Ascending aorta (tissue), 2 donors: ENCODE results near the gene CLEC12A. TPM values are rescaled to one million over a fixed set of nuclear protein-coding genes. Genes with fewer than 3 reads are reported as not detected.

Source experiments
- DNase-seq, 2 donors: peaks; one replicate each; pipeline ENCODE4 v3.0.0-alpha.2; 2019; ENCODE audit warnings: low spot score in 2 of 2
- H3K27ac ChIP-seq, 2 donors: fragments of 200-600 bp; sonication (generic); one replicate each; pipeline ENCODE4 v1.5.1; 2016 to 2017; ENCODE audit warnings: mild to moderate bottlenecking in 1 of 2
- H3K27me3 ChIP-seq: fragments of 200-600 bp; sonication (generic); one replicate; pipeline ENCODE4 v1.5.1; 2017
- H3K36me3 ChIP-seq, 2 donors: fragments of 200-600 bp; sonication (generic); one replicate each; pipeline ENCODE4 v1.5.1; 2016
- H3K4me1 ChIP-seq, 2 donors: fragments of 200-600 bp; sonication (generic); one replicate each; pipeline ENCODE4 v1.5.1; 2016 to 2017; ENCODE audit warnings: mild to moderate bottlenecking in 1 of 2
- H3K4me3 ChIP-seq, 2 donors: fragments of 200-600 bp; sonication (generic); one replicate each; pipeline ENCODE4 v1.5.1; 2016 to 2017; ENCODE audit warnings: mild to moderate bottlenecking in 1 of 2
- H3K9me3 ChIP-seq, 2 donors: fragments of 200-600 bp; sonication (generic); one replicate each; pipeline ENCODE4 v1.5.1; 2016
- intact Hi-C: fragments of 100-400 bp; cut with DNase I; formaldehyde crosslinking; loops from one replicate; pipeline ENCODE4 v1.15.1; 2023
- total RNA-seq: library from RNA; depleted of rRNA; stranded (reverse); fragments of >200 nt; gene quantifications from one replicate; pipeline ENCODE4 v1.1.0, GENCODE V29; 2016
- TF ChIP-seq, protein P1 (sequence below), 3 experiments: fragments of 200-600 bp in 2 of 3; fragments of 450-650 bp in 1 of 3; sonication (generic) in 2 of 3; IDR thresholded peaks; one replicate each; pipeline ENCODE4 v1.5.1; 2016 to 2019; ENCODE audit warnings: antibody characterized with exemption in 3 of 3, mild to moderate bottlenecking in 1 of 3, moderate library complexity in 1 of 3

CLEC12A gene
- total RNA-seq, 1 donor from 2014 or later: not detected

DNA sequence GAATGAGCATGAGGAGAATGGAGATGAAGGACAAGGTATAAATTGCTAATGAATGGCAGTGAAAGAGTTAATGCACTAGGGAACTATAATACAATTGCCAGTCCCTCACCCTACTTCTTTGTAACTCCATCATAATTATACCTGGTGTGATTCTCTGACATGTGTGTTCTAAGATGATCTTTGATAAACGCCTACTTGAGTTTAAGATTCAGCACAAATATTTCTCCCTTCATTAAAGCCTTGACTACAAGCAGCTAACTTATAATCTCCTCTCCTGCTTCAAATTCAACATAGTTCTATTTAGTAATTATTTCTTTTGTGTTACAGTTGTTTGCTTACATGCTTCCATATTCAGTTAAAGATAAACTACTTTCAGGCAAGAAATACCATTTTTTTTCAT, 29.4 kb upstream of the CLEC12A start:
- Histone ChIP-seq H3K36me3 (no peaks in the 10 kb centered on the region), H3K4me3 (no peak overlapping the region), H3K9me3 (no peaks in the 10 kb centered on the region), H3K27ac (no peak overlapping the region), H3K4me1 (no peaks in the 10 kb centered on the region), H3K27me3 (no peaks in the 10 kb centered on the region)
- DNase-seq: no peak
- intact Hi-C loops: no loop called here
- TF ChIP-seq, protein P1, sequence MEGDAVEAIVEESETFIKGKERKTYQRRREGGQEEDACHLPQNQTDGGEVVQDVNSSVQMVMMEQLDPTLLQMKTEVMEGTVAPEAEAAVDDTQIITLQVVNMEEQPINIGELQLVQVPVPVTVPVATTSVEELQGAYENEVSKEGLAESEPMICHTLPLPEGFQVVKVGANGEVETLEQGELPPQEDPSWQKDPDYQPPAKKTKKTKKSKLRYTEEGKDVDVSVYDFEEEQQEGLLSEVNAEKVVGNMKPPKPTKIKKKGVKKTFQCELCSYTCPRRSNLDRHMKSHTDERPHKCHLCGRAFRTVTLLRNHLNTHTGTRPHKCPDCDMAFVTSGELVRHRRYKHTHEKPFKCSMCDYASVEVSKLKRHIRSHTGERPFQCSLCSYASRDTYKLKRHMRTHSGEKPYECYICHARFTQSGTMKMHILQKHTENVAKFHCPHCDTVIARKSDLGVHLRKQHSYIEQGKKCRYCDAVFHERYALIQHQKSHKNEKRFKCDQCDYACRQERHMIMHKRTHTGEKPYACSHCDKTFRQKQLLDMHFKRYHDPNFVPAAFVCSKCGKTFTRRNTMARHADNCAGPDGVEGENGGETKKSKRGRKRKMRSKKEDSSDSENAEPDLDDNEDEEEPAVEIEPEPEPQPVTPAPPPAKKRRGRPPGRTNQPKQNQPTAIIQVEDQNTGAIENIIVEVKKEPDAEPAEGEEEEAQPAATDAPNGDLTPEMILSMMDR (IDR thresholded peaks at IDR 0.05): no peak

DNA sequence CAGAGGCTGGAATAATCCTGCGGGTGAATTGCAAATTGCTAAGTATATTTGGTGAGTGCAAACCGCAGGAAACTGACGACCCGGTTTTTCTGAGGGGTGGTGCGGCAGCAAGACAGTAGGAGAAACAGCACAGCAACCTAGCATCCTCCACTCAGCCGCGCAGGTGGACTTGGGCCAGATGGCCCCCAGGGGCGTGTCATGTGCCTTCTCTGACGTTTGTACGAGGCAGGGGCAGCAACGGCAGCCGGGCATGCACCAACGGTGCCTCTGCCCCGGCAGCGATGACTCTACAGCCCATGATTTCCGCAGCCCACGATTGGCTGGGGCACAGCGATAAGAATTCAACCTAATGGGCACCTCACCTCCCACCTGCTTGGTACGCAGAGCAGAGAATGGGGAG, 28.0 kb upstream of the CLEC12A start:
- TF ChIP-seq, protein P1 (IDR thresholded peaks at IDR 0.05): no peak
- Histone ChIP-seq H3K9me3 (no peaks in the 10 kb centered on the region), H3K27me3 (no peaks in the 10 kb centered on the region), H3K36me3 (no peaks in the 10 kb centered on the region), H3K27ac (no peak overlapping the region), H3K4me3 (no peak overlapping the region), H3K4me1 (no peaks in the 10 kb centered on the region)
- intact Hi-C loops: no loop called here
- no peak for DNase-seq

DNA sequence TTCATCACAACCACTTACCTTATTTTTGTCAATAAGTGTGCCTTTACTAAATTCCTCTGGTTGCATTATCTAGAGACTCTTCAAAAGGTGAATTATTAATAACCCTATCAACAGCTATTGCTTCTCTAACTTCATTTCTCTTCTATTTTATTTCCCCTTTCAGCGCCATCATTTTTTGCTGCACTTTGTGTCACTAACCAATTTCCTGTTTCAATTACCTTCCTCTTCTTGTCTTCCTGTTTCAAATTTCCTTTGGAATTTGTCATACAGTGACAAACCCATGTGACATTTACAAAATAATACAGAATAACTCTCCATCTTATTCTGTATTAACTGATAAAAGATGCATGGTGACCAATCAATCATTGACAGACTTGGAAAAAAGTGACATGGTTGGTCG, 26.8 kb upstream of the CLEC12A start:
- Histone ChIP-seq H3K36me3 (no peaks in the 10 kb centered on the region), H3K27me3 (no peaks in the 10 kb centered on the region), H3K4me1 (no peaks in the 10 kb centered on the region), H3K4me3 (no peak overlapping the region), H3K27ac (no peak overlapping the region), H3K9me3 (no peaks in the 10 kb centered on the region)
- no peak for DNase-seq
- intact Hi-C loops: no loop called here
- TF ChIP-seq, protein P1 (IDR thresholded peaks at IDR 0.05): no peak

DNA sequence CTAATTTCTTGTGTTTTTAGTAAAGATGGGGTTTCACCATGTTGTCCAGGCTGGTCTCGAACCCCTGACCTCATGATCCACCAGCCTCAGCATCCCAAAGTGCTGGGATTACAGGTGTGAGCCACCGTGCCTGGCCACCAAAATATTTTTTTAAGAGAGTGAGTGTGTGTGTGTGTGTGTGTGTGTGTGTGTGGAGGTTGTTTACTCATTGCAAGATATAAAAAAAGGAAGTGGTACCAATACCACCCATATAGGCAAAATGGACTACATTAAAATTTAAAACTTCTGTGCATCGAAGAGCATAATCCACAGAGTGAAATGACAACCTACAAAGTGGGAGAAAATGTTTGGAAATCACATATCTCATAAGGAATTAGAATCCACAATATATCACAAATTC, 23.5 kb upstream of the CLEC12A start:
- intact Hi-C loops: no loop called here
- TF ChIP-seq, protein P1 (IDR thresholded peaks at IDR 0.05): no peak

DNA sequence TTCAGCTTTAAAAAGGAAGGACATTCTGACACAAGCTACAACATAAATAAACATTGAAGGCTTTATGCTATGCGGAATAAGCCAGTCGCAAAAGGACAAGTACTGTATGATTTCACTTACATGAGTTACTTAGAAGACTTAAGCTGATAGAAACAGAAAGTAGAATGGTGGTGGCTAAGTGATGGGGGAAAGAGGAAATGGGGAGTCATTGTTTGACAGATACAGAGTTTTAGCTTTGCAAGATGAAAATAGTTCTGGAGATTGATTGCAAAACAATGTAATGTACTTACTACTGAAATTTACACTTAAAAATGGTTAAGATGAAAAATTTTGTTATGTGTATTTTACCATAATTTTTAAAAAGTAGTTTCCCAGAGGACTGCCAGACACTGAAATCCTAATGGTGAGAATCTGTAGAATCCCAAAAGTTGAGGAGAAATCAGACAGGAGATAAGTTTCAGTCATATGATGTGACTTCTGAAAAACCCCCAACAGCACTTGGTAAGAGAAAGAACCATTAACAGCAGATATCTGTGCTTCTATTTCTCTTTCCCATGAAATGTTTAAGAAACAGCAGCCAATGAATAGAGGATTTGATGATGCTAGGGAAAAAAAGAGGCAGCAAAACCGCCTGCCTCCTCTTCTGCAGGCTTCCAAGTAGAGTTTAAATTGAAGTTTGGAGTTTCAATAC, 22.5 kb upstream of the CLEC12A start:
- H3K27ac ChIP-seq: no peak overlapping the region
- TF ChIP-seq, protein P1 (IDR thresholded peaks at IDR 0.05): no peak
- DNase-seq: no peak
- intact Hi-C loops: no loop called here
- H3K27me3 ChIP-seq: no peaks in the 10 kb centered on the region
- H3K36me3 ChIP-seq: no peaks in the 10 kb centered on the region
- no peaks in the 10 kb centered on the region for H3K9me3 ChIP-seq
- no peaks in the 10 kb centered on the region for H3K4me1 ChIP-seq
- H3K4me3 ChIP-seq: no peak overlapping the region

More for the DNA sequence above, 23.5 kb upstream of the CLEC12A start:
- no peak for DNase-seq
- no peak overlapping the region for H3K4me3 ChIP-seq
- no peaks in the 10 kb centered on the region for H3K9me3 ChIP-seq
- no peaks in the 10 kb centered on the region for H3K27me3 ChIP-seq
- no peaks in the 10 kb centered on the region for H3K4me1 ChIP-seq
- no peaks in the 10 kb centered on the region for H3K36me3 ChIP-seq
- H3K27ac ChIP-seq: no peak overlapping the region
